ENCODE data around the gene RBM6.
"Not testable (repeated sequence)": the region's sequence is repeated elsewhere in the genome, so short reads cannot be mapped to it uniquely, and the experiment has no call there.

Gene RBM6

DNA sequence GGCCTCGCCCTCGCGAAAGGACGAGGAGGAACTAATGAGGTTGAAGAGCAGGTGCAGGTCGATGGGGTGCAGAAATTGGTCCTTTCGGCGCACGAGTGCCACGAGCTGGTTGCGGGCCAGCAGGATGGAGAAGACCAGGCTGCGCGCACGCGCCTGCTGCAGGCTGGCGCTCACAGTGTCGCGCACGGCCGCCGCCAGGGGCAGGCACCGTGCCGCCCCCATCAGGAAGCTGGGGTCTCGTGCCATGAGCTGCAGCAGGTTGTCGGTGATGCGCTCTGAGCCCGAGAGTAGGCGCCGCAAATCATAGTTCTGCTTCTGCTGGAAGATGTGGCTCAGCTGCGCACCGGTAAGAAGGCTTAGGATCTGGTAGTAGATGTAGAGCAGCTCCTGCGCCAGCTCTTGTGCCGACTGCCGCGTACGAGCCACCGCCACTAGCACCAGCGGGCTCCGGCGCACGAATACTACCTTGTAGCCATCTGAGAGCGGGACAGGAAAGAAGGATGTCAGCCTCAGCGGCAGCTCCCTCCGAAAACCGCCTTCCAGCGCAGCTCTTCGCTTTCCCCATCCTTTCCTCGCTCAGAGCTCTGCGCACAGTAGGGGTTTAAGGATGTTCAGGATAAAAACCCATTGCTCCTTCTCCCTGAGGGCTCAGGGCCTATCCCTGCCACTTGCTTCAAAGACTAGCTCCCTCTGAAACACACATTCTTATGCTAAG is 29.4 kb upstream of the RBM6 start:
- H3K4me1 Mint-ChIP-seq, result peaks cover 17% of the 10 kb centered on the region
- no peaks in the 10 kb centered on the region for H3K27me3 Mint-ChIP-seq
- no peak overlapping the region for H3K4me3 Mint-ChIP-seq
- no peak overlapping the region for H3K27ac Mint-ChIP-seq
- peaks cover 9% of the 10 kb centered on the region for H3K36me3 Mint-ChIP-seq
- no peaks in the 10 kb centered on the region for H3K9me3 Mint-ChIP-seq

DNA sequence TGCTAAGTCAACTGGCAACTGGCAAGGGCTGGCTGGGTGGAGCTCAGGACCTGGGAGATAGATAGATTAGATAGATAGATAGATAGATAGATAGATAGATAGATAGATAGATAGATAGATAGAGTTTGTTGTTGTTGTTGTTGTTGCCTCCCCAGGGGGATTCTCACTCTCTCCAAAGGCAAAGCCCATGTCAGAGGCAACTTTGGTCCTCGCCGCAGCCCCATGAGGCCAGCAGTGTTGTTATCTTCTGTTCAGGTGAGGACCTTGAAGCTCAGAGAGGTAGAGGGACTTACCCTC is 28.9 kb upstream of the RBM6 start:
- peaks cover 9% of the 10 kb centered on the region for H3K36me3 Mint-ChIP-seq
- H3K27me3 Mint-ChIP-seq, result no peaks in the 10 kb centered on the region
- no peak overlapping the region for H3K4me3 Mint-ChIP-seq
- no peak overlapping the region for H3K27ac Mint-ChIP-seq
- H3K4me1 Mint-ChIP-seq, result peaks cover 14% of the 10 kb centered on the region
- H3K9me3 Mint-ChIP-seq, result no peaks in the 10 kb centered on the region

DNA sequence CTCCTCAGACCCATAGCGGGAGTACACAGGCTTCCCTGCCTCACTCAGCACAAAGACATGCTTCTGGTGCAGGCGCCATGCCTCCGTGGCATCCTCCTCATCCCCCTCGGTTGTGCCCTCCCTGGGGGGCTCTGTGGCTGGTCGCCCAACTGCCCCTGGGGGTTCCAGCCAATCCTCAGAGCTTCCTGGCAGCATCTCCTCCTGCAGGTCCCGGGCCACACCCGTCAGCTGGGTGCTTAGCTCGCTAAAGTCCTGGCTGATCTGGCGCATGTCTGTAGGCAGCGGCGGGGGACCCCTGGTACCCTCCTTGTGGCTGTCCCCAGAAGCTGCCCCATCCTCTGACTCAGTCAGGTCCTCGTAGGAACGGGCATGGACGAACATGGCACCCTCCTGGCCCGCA is 28.3 kb upstream of the RBM6 start:
- Mint-ChIP-seq H3K4me3 (no peak overlapping the region), H3K27ac (no peak overlapping the region), H3K36me3 (peaks cover 10% of the 10 kb centered on the region), H3K27me3 (no peaks in the 10 kb centered on the region), H3K4me1 (peaks cover 13% of the 10 kb centered on the region), H3K9me3 (no peaks in the 10 kb centered on the region)

DNA sequence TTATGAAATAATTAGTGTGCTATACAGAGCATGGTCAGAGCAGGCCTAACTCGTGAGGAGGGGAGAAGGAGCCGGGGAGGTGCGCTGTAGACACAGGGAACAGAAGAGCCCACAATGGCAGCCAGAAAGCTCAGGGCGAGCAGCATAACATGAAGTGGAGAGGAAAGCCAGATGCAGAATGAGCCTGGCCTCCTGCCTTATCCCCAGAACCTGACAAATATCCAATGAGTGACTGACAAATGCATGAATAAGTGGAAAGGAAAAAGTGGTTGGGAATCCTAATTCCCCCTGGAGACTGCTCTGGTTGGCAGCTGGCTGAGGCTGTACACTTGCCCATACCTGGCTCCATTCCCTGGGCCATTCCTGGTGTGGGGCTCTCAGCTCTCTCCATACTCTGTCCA is 27.1 kb upstream of the RBM6 start:
- H3K27me3 Mint-ChIP-seq, result no peaks in the 10 kb centered on the region
- peaks cover 10% of the 10 kb centered on the region for H3K36me3 Mint-ChIP-seq
- no peak overlapping the region for H3K27ac Mint-ChIP-seq
- no peak overlapping the region for H3K4me3 Mint-ChIP-seq
- peaks cover 6% of the 10 kb centered on the region for H3K4me1 Mint-ChIP-seq
- H3K9me3 Mint-ChIP-seq, result no peaks in the 10 kb centered on the region

DNA sequence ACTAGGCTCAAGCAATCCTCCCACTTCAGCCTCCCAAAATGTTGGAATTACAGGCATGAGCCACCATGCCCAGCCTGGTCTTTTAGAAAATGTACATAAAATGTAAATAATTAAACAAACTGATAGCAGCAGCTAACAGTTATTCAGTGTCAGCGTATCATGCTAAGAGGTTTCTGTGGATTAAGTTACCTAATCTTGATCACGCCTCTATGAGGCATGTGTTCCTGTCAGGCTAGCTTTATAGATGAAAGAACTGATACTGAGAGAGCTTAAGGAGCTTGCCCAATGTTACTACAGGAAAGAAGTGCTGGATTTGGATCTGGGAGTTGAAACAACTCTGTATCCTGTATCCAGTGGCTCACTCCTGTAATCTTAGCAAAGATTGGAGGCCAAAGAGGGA is 25.0 kb upstream of the RBM6 start:
- peaks cover 12% of the 10 kb centered on the region for H3K36me3 Mint-ChIP-seq
- H3K4me1 Mint-ChIP-seq, result peaks cover 6% of the 10 kb centered on the region
- no peak overlapping the region for H3K4me3 Mint-ChIP-seq
- H3K27ac Mint-ChIP-seq, result no peak overlapping the region
- H3K27me3 Mint-ChIP-seq, result no peaks in the 10 kb centered on the region
- no peaks in the 10 kb centered on the region for H3K9me3 Mint-ChIP-seq

DNA sequence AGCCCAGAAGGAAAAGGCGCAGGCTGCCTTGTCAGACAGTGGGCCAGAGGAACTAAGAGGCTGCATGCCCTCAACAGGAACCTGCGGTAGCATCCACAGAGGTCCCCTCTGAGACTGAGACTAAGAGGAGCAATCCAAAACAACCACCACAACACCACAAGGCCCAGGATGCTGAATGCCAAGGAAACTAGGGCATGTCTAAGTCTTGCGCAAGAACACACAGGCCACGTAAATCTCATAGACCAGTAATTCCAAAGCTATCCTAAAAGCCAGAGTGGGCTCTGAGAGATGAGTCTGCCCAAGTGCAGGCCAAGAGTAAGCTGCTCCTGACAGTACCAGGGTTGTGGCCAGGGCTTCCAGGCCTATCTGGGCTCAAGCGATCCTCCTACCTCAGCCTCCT is 23.3 kb upstream of the RBM6 start:
- no peaks in the 10 kb centered on the region for H3K27me3 Mint-ChIP-seq
- no peaks in the 10 kb centered on the region for H3K9me3 Mint-ChIP-seq
- no peak overlapping the region for H3K4me3 Mint-ChIP-seq
- peaks cover 6% of the 10 kb centered on the region for H3K4me1 Mint-ChIP-seq
- H3K36me3 Mint-ChIP-seq, result peaks cover 6% of the 10 kb centered on the region
- H3K27ac Mint-ChIP-seq, result no peak overlapping the region

DNA sequence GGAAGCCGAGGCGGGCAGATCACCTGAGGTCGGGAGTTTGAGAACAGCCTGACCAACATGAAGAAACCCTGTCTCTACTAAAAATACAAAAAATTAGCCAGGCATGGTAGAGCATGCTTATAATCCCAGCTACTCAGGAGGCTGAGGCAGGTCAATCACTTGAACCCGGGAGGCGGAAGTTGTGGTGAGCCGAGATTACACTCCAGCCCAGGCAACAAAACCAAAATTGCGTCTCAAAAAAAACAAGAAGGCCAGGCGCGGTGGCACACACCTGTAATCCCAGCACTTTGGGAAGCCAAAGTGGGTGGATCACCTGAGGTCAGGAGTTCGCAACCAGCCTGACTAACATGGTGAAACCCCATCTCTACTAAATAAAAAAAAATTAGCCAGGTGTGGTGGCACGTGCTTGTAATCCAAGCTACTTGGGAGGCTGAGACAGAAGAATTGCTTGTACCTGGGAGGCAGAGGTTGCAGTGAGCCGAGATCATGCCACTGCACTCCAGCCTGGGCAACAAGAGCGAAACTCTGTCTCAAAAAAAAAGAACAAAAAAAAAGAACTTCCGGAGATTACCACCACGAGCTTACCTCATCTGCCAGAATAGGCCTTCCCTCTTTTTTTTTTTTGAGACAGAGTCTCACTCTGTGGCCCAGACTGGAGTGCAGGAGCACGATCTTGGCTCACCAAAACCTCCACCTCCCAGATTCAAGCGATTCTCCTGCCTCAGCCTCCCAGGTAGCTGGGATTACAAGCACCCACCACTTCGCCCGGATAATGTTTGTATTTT is 22.0 kb upstream of the RBM6 start:
- H3K4me1 Mint-ChIP-seq, H3K4me3 Mint-ChIP-seq, H3K9me3 Mint-ChIP-seq, H3K36me3 Mint-ChIP-seq, H3K27ac Mint-ChIP-seq, H3K27me3 Mint-ChIP-seq: not testable (repeated sequence)

DNA sequence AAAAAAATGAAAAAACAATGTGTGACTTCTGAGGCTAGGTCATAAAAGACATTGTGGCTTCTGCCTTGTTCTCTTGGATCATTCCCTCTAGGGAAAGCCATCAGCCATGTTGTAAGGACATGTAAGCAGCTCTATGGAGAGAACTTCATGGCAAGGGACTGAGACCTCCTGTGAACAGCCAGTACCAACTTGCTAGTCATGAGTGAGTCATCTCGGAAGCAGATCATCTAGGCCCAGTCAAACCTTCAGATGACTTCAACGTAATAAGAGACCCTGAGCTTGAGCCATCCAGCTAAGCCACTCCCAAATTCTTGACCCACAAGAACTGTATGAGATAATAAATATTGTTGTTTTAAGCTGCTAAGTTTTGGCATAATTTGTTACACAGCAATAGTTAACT is 15.3 kb upstream of the RBM6 start:
- Mint-ChIP-seq H3K4me1 (peaks cover 17% of the 10 kb centered on the region), H3K36me3 (peaks cover 2% of the 10 kb centered on the region), H3K27ac (no peak overlapping the region), H3K4me3 (no peak overlapping the region), H3K27me3 (no peaks in the 10 kb centered on the region), H3K9me3 (no peaks in the 10 kb centered on the region)

DNA sequence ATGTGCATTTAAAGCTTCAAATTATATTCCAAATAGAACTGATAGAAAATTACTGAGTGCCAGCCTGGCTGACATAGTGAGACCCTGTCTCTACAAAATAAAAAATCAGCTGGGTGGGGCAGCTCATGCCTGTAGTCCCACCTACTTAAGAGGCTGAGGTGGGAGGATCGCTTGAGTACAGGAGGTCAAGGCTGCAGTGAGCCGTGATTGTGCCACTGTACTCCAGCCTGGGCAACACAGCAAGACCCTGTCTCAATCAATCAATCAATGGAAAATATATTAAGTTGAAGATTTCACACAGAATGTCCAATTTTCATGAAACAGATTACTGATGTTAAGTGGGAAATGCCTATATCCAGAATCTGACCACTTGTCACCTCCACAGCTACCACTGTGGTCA is 14.5 kb upstream of the RBM6 start:
- no peak overlapping the region for H3K27ac Mint-ChIP-seq
- no peak overlapping the region for H3K4me3 Mint-ChIP-seq
- no peaks in the 10 kb centered on the region for H3K27me3 Mint-ChIP-seq
- peaks cover 23% of the 10 kb centered on the region for H3K4me1 Mint-ChIP-seq
- peaks cover 2% of the 10 kb centered on the region for H3K36me3 Mint-ChIP-seq
- no peaks in the 10 kb centered on the region for H3K9me3 Mint-ChIP-seq

DNA sequence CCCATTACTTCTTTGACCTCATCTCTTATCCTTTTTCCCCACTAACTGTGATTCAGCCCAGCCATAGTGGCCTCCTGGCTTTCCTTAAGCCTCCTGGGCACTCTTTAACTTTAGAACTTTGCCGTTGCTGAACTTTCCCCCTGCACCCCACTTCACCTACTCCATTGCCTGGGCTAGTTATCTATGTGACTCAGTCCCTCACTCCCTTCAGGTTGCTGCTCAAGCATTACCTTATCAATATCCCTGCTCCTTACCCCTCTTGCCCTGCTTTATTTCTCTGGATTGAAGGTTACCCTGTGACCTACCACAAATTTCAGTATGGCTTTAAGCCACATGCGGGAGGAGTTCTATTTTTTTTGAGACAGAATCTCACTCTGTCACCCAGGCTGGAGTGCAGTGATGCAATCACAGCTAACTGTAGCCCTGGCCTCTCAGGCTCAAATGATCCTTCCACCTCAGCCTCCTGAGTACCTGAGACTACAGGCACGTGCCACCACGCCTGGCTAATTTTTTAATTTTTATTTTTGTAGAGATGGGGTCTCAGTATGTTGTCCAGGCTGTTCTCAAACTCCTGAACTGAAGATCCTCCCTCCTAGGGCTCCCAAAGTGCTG is 13.7 kb upstream of the RBM6 start:
- Mint-ChIP-seq H3K9me3 (no peaks in the 10 kb centered on the region), H3K4me3 (no peak overlapping the region), H3K4me1 (peaks cover 27% of the 10 kb centered on the region), H3K36me3 (peaks cover 2% of the 10 kb centered on the region), H3K27ac (no peak overlapping the region), H3K27me3 (no peaks in the 10 kb centered on the region)

DNA sequence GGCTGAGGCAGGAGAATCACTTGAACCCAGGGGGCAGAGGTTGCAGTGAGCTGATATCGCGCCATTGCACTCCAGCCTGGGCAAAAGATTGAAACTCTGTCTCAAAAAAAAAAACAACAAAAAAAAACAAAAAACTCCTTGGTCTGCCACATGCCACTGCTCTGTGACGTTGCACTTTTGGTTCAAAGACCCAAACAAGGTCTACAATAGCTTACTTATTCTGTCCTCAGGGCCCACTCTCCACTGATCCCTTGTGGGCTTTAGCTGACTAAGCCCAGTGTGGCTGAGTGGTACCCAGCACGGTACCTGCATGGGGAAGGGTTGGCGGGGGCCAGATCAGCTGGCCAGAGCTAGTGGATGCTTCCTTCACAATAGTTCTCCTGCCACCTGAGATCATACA is 12.2 kb upstream of the RBM6 start:
- no peak overlapping the region for H3K27ac Mint-ChIP-seq
- peaks cover 2% of the 10 kb centered on the region for H3K36me3 Mint-ChIP-seq
- H3K27me3 Mint-ChIP-seq, result no peaks in the 10 kb centered on the region
- no peak overlapping the region for H3K4me3 Mint-ChIP-seq
- H3K4me1 Mint-ChIP-seq, result peaks cover 29% of the 10 kb centered on the region
- no peaks in the 10 kb centered on the region for H3K9me3 Mint-ChIP-seq

DNA sequence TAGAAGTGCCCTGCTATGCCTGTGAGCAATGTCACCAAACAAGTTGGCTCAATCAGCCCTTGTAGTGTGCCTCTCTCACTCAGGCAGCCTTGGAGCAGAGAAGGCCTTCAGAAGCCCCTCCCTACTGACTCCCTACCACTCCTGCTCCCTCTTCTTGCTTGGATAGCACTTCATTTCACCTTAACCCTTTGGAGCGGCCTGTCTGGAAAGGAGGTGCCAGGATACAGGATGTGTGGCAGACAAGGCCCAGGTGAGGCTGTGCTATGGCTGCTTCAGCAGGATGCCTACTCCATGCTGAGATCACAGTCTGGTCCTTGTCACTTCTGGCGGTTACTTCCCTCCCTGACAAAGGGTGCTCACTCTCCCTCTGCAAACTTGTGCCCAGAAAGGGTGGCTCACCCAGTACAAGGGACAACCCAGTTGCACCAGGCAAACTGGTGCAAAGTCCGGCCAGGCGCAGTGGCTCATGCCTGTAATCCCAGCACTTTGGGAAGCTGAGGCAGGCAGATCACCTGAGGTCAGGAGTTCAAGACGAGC is 11.4 kb upstream of the RBM6 start:
- peaks cover 29% of the 10 kb centered on the region for H3K4me1 Mint-ChIP-seq
- no peaks in the 10 kb centered on the region for H3K9me3 Mint-ChIP-seq
- H3K36me3 Mint-ChIP-seq, result peaks cover 2% of the 10 kb centered on the region
- H3K4me3 Mint-ChIP-seq, result peak overlapping the region; percentile 88
- H3K27me3 Mint-ChIP-seq, result no peaks in the 10 kb centered on the region
- H3K27ac Mint-ChIP-seq, result peak overlapping the region; percentile 35

DNA sequence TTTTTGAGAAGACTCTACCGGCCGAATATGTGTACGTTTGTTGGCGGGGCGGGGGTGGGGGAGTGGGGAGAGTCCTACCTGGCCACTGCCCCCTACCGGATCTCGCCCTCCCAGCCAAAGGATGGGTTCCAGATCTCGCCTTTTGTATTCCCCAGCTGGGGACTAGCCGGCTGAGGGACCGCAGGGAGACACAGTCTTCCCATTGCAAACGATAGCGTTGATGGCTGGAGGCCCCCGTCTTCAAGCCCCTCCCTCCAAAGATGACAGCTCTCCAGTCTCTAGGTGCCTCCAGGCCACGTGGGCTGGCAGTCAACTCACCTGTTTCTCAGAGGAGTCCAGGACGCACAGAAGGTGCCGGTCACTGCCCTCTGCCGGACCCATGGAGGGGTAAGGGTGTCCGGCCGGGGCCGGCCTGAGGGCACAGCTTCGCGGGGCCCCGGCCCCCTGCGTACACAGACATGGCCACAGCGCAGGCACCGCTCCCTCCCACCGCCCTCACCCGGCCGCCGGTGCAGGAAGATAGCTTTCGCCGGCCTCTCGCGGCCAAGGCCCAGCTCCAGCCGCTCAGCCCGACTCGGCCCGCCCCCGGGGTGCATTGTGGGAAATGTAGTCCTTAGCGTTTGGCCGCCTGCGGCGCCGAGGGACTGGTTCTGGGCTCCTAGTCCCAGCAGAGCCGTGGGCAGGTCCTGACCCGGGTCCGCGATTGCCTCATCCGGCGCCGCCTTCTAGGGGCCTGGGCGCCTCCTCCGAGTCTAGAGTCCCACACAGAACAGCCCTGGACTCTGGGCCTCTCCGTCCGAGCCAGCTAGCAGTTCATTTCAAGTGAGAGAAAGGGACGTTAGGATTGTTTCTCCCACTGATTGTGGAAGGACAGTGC is 10.4 kb upstream of the RBM6 start, which contains the start of gene MON1A:
TSS of gene MON1A (minus strand) at position 521 of the 877 bp plus-strand sequence. CDS start 16,465 bp downstream, outside the sequence.
- Mint-ChIP-seq H3K4me3 (peak within 1 kb of the TSS; percentile 88), H3K9me3 (no peaks in the 10 kb centered on the region), H3K4me1 (peaks cover 29% of the 10 kb centered on the region), H3K27ac (peak within 1 kb of the TSS; percentile 77), H3K36me3 (no peaks in the 10 kb centered on the region), H3K27me3 (no peaks in the 10 kb centered on the region)

DNA sequence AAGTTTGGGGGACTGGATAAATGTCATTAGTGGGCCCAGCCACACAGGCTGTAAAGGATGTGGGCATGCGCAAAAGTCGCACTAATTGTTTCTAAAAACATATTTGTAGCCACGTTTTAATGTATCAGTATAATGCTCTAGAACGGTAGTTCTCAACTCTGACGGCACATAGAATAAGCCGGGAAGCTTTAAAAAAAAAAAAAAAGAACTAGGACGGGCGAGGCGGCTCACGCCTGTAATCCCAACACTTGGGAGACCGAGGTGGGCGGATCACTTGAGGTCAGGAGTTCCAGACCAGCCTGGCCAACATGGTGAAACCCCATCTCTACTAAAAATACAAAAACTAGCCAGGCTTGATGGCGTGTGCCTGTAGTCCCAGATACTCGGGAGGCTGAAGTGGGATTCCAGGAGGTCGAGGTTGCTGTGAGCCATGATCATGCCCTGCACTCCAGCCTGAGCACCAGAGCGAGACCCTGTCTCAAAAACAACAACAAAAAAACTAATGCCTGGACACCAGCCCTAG is 9.7 kb upstream of the RBM6 start:
- Mint-ChIP-seq H3K36me3 (no peaks in the 10 kb centered on the region), H3K4me3 (peak overlapping the region; percentile 88), H3K9me3 (no peaks in the 10 kb centered on the region), H3K27me3 (no peaks in the 10 kb centered on the region), H3K27ac (peak overlapping the region; percentile 77), H3K4me1 (peaks cover 29% of the 10 kb centered on the region)

DNA sequence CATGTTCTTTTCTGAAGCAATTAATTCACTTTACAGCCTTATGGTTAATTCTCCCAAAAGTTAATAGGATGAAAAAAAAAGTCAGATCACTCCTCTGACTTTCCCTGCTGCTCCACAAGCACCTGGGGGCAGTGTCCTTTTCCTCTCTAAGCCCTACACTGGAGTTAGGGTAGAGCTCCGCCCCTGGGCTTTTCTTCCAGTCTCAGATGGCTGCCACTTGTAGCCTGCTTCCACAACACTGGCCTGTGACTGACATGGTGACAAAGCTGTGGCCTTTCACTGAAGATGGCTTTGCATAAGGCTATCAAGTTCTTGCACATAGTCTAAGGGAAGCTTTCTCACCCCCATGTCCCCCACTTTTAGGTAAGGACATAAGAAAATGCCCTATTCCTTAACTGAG is 9.0 kb upstream of the RBM6 start:
- H3K27me3 Mint-ChIP-seq, result no peaks in the 10 kb centered on the region
- H3K9me3 Mint-ChIP-seq, result no peaks in the 10 kb centered on the region
- H3K4me1 Mint-ChIP-seq, result peaks cover 28% of the 10 kb centered on the region
- H3K36me3 Mint-ChIP-seq, result no peaks in the 10 kb centered on the region
- peak overlapping the region; percentile 51 for H3K27ac Mint-ChIP-seq
- H3K4me3 Mint-ChIP-seq, result peak overlapping the region; percentile 24

All from activated naive CD4-positive, alpha-beta T cell treated with anti-CD3 and anti-CD28 coated beads, Interleukin-2, amount 50 U/mL, for 24 hours (primary cell).